HG03060 (cell line): Measurements from ENCODE around the gene WDR90.

Source experiments
- ATAC-seq: cut with Tn5 transposase; IDR thresholded peaks from one replicate; pipeline ENCODE4 v1.9.1; 2021; ENCODE audit warnings: low read depth, moderate number of reproducible peaks; ENCODE audit not compliant: unreplicated experiment

The WDR90 gene

GRCh38 chr16:674214-674881 is 25.2 kb downstream of the WDR90 start:
- no peak for ATAC-seq

- ATAC-seq = no peak
These were observed 26.1 kb downstream of the WDR90 start, which contains the start of gene RHBDL1 for GRCh38 chr16:674968-675883. RHBDL1 (plus strand) TSS chr16:675671; CDS start chr16:675791, 120 bp downstream.

GRCh38 chr16:675884-676564 is 26.9 kb downstream of the WDR90 start:
- no peak for ATAC-seq

- ATAC-seq = no peak
These were observed 27.4 kb downstream of the WDR90 start for GRCh38 chr16:676565-676902.

GRCh38 chr16:676913-677312 is 27.7 kb downstream of the WDR90 start:
- no peak for ATAC-seq

- no peak for ATAC-seq
These were observed 28.4 kb downstream of the WDR90 start for GRCh38 chr16:677316-678190.

- no peak for ATAC-seq
These were observed 29.2 kb downstream of the WDR90 start for GRCh38 chr16:678209-678857.

GRCh38 chr16:678858-679813 is 30.0 kb downstream of the WDR90 start:
- ATAC-seq = no peak

GRCh38 chr16:679814-680624 is 30.9 kb downstream of the WDR90 start, which contains the start of gene STUB1:
STUB1 (plus strand) TSS chr16:680410; CDS start chr16:680526, 116 bp downstream.
- no peak for ATAC-seq

- ATAC-seq = no peak
These were observed 31.4 kb downstream of the WDR90 start for GRCh38 chr16:680625-680945.

- ATAC-seq = no peak
These were observed 32.0 kb downstream of the WDR90 start for GRCh38 chr16:680967-681745.

GRCh38 chr16:681746-682427 is 32.7 kb downstream of the WDR90 start:
- ATAC-seq = no peak

- no peak for ATAC-seq
These were observed 33.6 kb downstream of the WDR90 start for GRCh38 chr16:682493-683395.

GRCh38 chr16:683396-684070 is 34.4 kb downstream of the WDR90 start:
- ATAC-seq = no peak
